GM13977 (cell line): Measurements from ENCODE around the gene INO80D.
"Not testable (repeated sequence)": the region's sequence is repeated elsewhere in the genome, so short reads cannot be mapped to it uniquely, and the experiment has no call there.

ENCODE experiments used
- DNase-seq: peaks from one replicate; pipeline ENCODE4 v3.0.0; 2012; ENCODE audit warnings: low spot score
- in situ Hi-C: fragments of 300-500 bp; cut with MboI; formaldehyde crosslinking; loops from one replicate; pipeline ENCODE4 v1.12.0; 2022; ENCODE audit warnings: low sequenced_read_pairs, low pct_unique_long_range_greater_than_20kb, mixed read lengths, inconsistent platforms; ENCODE audit not compliant: unreplicated experiment
- TF ChIP-seq, protein P1 (sequence below): IDR thresholded peaks from 2 replicates; pipeline ENCODE4 v1.5.1; 2012; ENCODE audit warnings: mild to moderate bottlenecking, control low read depth; ENCODE audit not compliant: insufficient read depth; ENCODE audit errors: extremely low read depth, missing control alignments

INO80D gene

DNA sequence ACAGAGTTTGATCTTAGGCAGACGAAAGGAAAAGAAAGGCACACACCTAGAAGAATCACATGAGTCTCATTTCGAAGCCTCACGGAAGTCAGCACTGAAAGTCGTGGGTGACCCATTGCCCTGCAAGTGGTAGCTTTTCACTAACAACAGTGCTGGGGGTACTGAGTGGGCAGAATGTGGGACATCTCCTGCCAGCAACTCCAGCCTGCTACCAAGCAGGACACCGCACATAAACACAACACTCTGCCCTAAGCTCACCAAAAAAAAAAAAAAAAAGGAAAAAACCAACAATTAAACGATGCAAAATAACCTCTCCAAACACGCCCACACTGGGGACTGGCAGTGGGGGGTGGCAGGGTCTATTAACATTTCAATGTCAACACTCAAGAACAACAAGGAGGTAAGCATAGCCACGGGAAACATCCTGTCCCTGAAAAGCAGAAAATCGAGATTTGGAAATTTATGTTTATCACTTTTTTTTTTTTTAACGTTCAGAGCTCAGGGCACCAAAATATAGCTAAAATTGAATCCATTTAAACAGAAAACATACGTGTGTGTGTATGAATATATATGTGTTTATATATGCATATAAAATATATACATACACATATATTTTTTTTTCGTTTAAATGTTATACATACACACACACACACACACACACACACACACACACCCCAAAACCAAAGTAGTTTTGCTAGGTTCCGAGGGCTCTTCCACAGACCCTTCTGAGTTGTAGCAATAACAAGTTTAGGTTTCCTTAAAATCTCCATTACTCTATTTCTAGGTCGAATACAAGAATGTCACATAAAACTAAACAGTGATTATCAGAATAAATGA lies 2.2 kb downstream of the INO80D start:
- TF ChIP-seq, protein P1, sequence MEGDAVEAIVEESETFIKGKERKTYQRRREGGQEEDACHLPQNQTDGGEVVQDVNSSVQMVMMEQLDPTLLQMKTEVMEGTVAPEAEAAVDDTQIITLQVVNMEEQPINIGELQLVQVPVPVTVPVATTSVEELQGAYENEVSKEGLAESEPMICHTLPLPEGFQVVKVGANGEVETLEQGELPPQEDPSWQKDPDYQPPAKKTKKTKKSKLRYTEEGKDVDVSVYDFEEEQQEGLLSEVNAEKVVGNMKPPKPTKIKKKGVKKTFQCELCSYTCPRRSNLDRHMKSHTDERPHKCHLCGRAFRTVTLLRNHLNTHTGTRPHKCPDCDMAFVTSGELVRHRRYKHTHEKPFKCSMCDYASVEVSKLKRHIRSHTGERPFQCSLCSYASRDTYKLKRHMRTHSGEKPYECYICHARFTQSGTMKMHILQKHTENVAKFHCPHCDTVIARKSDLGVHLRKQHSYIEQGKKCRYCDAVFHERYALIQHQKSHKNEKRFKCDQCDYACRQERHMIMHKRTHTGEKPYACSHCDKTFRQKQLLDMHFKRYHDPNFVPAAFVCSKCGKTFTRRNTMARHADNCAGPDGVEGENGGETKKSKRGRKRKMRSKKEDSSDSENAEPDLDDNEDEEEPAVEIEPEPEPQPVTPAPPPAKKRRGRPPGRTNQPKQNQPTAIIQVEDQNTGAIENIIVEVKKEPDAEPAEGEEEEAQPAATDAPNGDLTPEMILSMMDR, result no peak
- in situ Hi-C loops, result no loop called here
- DNase-seq, result peak; percentile 42

DNA sequence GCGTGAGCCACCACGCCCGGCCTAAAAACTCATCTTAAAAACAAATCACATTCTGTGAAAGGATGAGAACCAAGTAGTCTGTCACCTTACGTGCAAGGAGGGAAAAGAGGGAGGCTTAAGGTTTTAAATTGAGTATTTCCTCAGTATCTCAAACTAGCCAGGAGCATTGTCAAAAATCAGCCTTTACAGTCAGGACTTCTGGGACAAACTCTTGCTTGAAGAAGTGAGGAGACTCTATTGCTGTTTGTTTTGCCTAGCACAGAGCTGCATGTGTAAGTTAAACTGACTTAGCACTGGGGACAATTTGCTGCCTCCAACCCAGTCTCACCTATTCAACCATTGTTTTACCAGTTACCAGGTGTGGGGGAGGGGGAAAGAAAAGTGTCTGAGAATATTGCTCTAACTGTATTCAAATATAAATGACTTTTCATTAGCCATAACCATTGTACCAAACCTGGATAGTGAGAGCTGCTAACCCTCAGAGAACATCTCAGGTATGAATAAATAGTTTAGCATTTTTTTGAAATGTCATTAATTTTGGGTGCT lies 3.6 kb downstream of the INO80D start:
- in situ Hi-C loops, result no loop called here
- TF ChIP-seq, protein P1, result no peak
- DNase-seq, result no peak

DNA sequence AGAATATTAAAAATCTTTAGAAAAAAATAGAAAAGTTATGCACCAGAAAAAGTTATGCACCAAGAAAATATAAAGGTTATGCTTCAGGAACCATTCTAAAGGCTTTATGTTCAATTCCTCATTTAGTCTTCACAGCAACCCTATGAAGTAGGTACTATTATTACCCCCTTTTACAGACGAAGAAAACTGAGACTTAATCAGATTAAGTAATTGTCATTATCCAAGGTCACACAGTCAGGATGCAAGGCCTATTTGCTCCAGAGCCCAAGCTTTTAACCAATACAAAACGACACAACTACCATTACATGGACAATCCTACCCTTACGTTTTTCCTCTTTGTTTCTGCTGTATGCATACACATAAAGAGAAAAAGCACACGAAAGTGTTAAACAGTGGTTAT lies 5.0 kb downstream of the INO80D start:
- DNase-seq, result no peak
- TF ChIP-seq, protein P1, result no peak
- in situ Hi-C loops, result no loop called here

DNA sequence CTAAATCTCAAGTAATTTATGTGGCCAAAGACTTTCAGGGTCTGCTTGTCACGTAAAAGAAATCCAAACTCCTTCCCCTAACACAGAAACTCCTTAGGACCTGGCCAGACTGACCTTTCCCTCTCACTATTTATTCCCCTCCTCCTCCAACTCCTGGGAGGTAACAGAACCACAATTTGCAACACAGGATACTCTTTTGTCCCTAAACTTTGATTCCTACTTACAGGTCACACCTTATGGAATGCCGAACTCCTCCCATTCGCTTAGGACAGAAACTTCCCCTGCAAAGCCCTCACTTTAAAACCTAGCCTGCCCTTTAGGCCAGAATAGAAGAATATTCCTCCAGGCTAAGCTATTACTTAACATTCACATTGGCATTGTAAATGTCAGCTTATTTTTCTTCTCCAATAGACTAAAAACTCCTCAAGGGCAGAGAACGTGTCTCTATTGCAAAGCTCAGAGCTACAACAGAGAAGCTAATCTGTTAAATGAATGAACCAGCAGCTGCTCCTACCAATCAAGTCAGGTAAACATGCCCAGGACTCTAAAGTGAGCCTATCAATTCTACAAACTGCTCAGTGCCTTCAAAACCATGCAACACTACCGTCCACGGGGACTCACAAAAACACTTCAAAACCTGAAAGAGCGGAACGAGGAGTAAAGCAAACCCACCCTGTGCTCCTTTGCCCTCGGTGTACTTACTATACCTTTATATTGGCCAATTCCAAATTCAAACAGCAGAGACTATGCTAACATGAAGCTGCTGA lies 6.1 kb downstream of the INO80D start:
- no peak for DNase-seq
- TF ChIP-seq, protein P1, result no peak
- in situ Hi-C loops, result no loop called here

DNA sequence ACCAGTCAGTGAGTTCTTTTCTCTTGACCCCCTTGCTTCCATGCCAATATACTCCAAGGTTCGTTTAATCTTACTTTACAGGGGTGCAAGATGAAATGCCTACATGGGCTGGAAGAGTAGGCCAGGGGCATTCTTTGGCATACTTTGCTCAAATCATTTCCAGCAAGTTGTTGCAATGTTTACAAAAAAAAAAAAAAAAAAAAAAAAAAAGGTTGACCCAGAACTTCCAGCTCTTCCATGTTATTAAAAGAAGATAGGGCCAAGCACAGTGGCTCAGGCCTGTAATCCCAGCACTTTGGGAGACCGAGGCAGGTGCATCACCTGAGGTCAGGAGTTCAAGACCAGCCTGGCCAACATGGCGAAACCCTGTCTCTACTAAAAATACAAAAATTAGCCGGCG lies 8.1 kb downstream of the INO80D start:
- DNase-seq, in situ Hi-C loops: not testable (repeated sequence)

DNA sequence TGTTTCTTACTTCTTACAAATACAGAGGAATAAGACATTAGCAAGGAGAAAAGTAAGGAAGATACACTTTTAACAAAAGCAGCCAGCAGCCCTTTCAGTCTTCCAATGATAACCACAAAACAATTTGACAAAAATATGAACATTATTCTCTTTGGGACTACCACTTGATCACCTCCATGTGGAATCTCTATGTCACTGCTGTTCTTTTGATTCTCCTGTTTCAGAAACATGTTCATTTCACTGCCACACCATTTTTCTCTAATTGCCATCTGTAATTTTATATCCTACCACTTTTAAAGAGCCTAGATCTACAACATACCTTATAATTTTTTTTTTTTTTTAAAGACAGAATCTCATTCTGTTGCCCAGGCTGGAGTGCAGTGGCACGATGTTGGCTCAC lies 10.9 kb downstream of the INO80D start:
- TF ChIP-seq, protein P1, result no peak
- in situ Hi-C loops, result no loop called here
- no peak for DNase-seq

DNA sequence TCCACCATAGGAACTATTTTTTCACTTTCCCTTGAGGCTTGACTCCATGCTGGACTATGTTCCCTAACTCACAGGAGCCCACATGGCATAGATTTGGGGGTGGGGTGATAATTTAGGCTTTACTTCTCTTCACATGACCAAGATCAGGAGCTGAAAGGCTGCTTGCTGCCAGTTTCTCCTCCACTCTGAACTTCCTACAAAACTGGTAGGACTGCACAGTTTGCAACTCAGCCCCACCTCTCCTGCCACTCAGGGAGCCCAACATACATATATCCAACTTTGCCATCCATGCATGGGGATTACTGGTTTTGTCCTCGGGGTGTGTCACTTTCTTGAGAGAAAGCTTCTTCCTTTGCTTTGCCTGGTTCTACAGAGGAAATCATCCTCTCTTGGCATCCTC lies 14.2 kb downstream of the INO80D start:
- in situ Hi-C loops, result no loop called here
- DNase-seq, result no peak
- TF ChIP-seq, protein P1, result no peak
